BLaER1 treated with 17β-estradiol and CSF1 and Interleukin-3, amounts not matched to agents 10 nM and 100 nM (cell line): ENCODE results near the gene SCP2.

Experiments used
- H3K27ac ChIP-seq, 11 experiments: shearing (Covaris generic); formaldehyde crosslinking; 2 replicates each; pipeline ENCODE4 v1.8.1; 2022
- H3K27me3 ChIP-seq, 11 experiments: shearing (Covaris generic); formaldehyde crosslinking; 2 replicates each; pipeline ENCODE4 v1.8.1; 2022
- H3K36me3 ChIP-seq, 11 experiments: shearing (Covaris generic); formaldehyde crosslinking; 2 replicates each; pipeline ENCODE4 v1.8.1; 2022
- H3K4me1 ChIP-seq, 10 experiments: shearing (Covaris generic); formaldehyde crosslinking; 2 replicates each; pipeline ENCODE4 v1.8.1; 2022
- H3K4me2 ChIP-seq, 11 experiments: shearing (Covaris generic); formaldehyde crosslinking; 2 replicates each; pipeline ENCODE4 v1.8.1; 2022
- H3K4me3 ChIP-seq, 10 experiments: shearing (Covaris generic); formaldehyde crosslinking; 2 replicates each; pipeline ENCODE4 v1.8.1; 2022
- H3K9ac ChIP-seq, 11 experiments: shearing (Covaris generic); formaldehyde crosslinking; 2 replicates each; pipeline ENCODE4 v1.8.1; 2022
- H3K9me3 ChIP-seq, 11 experiments: shearing (Covaris generic); formaldehyde crosslinking; replicated peaks in 1 of 11; 2 replicates each; pipeline ENCODE4 v1.8.1; 2022
- H4K20me1 ChIP-seq, 11 experiments: shearing (Covaris generic); formaldehyde crosslinking; 2 replicates each; pipeline ENCODE4 v1.8.1; 2022
- Cebpa-rat ChIP-seq, 11 experiments: shearing (Covaris generic); IDR thresholded peaks; 2 replicates each; pipeline ENCODE4 v1.8.1; 2022

SCP2 gene

DNA sequence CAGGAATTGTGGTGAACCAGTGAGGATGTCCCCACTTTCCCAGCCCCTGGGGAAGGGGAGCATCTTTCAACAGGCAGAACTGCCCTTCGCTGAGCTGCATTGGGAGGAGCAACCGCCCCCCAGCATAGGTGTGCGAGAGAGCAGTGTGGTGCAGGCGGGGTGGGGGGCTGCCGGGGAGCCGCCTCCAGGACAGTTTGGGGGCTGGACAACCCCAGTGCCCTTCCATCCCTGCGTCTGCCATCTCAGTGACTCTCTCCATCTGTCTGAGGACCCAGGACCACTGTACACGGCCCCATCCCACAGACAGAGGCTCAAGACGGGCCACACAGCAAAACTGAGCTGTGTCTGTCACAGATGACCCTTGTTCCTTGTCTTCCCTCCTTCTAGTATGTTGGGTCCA, 149.1 kb downstream of the SCP2 start:
- Histone ChIP-seq H3K4me3 (no peak overlapping the region), H3K36me3 (no peaks in the 10 kb centered on the region), H3K4me2 (no peak overlapping the region), H3K9me3 (no peaks in the 10 kb centered on the region), H3K27ac (no peak overlapping the region), H3K27me3 (no peaks in the 10 kb centered on the region), H3K9ac (no peak overlapping the region), H4K20me1 (0 out of 22 replicates have a peak, but pooled peaks cover 0 to 8% (median 0%) of the 10 kb centered on the region in 11 experiments), H3K4me1 (no peaks in the 10 kb centered on the region)
- TF ChIP-seq Cebpa-rat (IDR thresholded peaks at IDR 0.05): no peak

DNA sequence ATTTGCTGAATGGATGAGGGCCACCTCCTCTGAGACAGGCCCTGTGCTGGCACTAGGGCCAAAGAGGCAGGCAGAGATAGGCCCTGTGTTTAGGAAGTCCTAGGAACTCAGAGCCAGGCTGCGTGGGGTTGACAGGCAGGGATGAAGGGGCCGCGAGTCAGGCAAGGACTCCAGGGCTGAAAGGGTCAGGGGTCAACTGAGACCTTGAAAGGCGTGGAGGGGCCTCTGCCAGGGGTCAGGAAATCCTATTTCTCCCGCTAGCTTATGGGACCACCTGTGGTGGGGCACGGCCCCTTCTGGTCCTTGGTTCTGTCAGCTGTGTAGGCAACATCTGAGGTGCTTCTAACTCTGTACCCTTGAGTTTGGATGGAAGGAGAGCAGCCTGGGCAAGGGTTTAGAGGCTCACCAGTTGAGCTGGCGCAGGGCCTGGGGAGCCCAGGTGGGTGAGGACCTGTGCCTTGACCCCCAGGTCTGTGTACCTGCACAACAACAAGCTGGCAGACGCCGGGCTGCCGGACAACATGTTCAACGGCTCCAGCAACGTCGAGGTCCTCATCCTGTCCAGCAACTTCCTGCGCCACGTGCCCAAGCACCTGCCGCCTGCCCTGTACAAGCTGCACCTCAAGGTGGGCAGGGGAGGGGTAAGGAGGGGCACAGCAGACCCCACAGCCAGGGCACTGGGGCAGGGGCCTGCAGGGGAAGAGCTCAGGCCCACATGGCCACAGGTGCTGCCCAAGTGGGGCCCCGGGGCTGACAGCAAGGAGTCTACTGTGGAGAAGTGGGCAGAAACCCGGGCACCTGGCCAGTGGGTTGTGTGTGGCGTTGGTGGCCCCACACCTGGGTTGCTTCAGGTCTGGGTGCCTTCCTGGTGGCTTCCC, 149.9 kb downstream of the SCP2 start:
- H3K4me1 ChIP-seq: no peaks in the 10 kb centered on the region
- H3K9ac ChIP-seq: no peak overlapping the region
- 0 out of 22 replicates have a peak, but pooled peaks cover 0 to 8% (median 0%) of the 10 kb centered on the region in 11 experiments for H4K20me1 ChIP-seq
- no peaks in the 10 kb centered on the region for H3K36me3 ChIP-seq
- no peak overlapping the region for H3K4me3 ChIP-seq
- no peaks in the 10 kb centered on the region for H3K27me3 ChIP-seq
- TF ChIP-seq Cebpa-rat (IDR thresholded peaks at IDR 0.05): no peak
- no peak overlapping the region for H3K27ac ChIP-seq
- no peaks in the 10 kb centered on the region for H3K9me3 ChIP-seq
- H3K4me2 ChIP-seq: no peak overlapping the region

DNA sequence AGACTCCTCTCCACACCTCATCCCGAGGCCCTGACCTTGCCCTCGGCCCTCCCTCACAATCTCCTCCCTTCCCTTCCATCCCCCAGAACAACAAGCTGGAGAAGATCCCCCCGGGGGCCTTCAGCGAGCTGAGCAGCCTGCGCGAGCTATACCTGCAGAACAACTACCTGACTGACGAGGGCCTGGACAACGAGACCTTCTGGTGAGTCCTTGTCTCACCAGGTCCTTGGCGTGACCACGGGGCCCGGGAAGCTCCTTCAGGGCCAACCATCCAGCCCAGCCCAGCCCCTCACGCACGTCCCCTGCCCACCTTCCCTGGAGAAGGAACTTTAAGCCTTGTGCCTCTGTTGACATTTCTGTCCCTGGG, 150.5 kb downstream of the SCP2 start:
- no peak overlapping the region for H3K4me2 ChIP-seq
- H3K4me3 ChIP-seq: no peak overlapping the region
- TF ChIP-seq Cebpa-rat (IDR thresholded peaks at IDR 0.05): no peak
- 0 out of 22 replicates have a peak, but pooled peaks cover 0 to 8% (median 0%) of the 10 kb centered on the region in 11 experiments for H4K20me1 ChIP-seq
- H3K9me3 ChIP-seq: no peaks in the 10 kb centered on the region
- no peaks in the 10 kb centered on the region for H3K27me3 ChIP-seq
- no peak overlapping the region for H3K27ac ChIP-seq
- H3K9ac ChIP-seq: no peak overlapping the region
- H3K36me3 ChIP-seq: no peaks in the 10 kb centered on the region
- H3K4me1 ChIP-seq: peaks cover 0 to 4% (median under 1%) of the 10 kb centered on the region in 10 experiments; a peak in 5 of 20 replicates

DNA sequence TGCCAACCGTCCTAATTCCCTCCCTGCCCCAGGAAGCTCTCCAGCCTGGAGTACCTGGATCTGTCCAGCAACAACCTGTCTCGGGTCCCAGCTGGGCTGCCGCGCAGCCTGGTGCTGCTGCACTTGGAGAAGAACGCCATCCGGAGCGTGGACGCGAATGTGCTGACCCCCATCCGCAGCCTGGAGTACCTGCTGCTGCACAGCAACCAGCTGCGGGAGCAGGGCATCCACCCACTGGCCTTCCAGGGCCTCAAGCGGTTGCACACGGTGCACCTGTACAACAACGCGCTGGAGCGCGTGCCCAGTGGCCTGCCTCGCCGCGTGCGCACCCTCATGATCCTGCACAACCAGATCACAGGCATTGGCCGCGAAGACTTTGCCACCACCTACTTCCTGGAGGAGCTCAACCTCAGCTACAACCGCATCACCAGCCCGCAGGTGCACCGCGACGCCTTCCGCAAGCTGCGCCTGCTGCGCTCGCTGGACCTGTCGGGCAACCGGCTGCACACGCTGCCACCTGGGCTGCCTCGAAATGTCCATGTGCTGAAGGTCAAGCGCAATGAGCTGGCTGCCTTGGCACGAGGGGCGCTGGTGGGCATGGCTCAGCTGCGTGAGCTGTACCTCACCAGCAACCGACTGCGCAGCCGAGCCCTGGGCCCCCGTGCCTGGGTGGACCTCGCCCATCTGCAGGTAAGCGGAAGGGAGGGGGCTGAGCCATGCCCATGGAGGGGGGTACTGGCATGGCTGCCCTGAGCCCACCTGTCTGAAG, 151.4 kb downstream of the SCP2 start:
- Histone ChIP-seq H3K36me3 (no peaks in the 10 kb centered on the region), H3K4me3 (no peak overlapping the region), H3K9ac (no peak overlapping the region), H4K20me1 (0 out of 22 replicates have a peak, but pooled peaks cover 0 to 8% (median 0%) of the 10 kb centered on the region in 11 experiments), H3K4me2 (no peak overlapping the region), H3K27ac (no peak overlapping the region), H3K4me1 (peaks cover 0 to 13% (median 10%) of the 10 kb centered on the region in 10 experiments; a peak in 15 of 20 replicates), H3K27me3 (no peaks in the 10 kb centered on the region), H3K9me3 (no peaks in the 10 kb centered on the region)
- no peak for TF ChIP-seq Cebpa-rat (IDR thresholded peaks at IDR 0.05)

DNA sequence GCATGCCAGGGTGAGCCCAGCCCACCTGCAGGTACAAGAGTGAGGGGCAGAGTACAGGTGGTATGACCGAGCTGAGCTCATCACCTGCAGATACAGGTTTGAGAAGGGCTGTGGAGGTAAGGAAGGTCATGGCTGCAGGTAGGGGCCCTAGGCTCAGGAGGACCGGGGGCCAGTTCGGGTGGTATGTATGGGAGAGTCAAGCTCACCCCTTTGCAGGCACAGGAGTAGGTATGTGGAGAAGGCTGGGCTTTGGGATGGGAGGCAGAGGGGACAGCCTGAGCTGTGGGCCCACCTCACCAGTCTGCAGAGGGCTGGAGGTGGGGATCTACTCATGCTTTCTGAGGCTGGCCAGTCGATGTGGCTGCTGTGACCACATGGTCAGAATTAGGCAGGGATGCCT, 152.2 kb downstream of the SCP2 start:
- no peak for TF ChIP-seq Cebpa-rat (IDR thresholded peaks at IDR 0.05)
- Histone ChIP-seq H3K4me1 (peaks cover 0 to 16% (median 13%) of the 10 kb centered on the region in 10 experiments; a peak in 15 of 20 replicates), H3K27me3 (no peaks in the 10 kb centered on the region)

DNA sequence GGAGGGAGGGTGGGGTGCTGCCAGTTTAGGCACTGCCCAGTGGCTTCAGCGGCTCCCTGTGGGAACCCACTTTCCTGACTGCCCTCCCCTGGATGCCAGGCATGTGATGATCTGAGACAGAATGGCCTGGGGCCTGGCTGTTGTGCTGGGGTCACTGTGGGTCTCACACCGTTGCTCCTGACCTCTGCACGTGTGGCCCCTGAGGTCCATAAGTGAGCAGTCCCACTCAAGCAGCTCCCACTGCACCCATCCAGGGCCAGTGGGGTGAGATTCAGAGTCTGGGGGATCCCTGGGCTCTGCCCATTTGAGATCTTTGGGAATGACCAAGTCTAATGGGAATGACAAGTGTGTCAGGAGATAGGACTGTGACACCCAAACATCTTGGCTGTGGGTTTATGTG, 153.0 kb downstream of the SCP2 start:
- no peaks in the 10 kb centered on the region for H3K9me3 ChIP-seq
- TF ChIP-seq Cebpa-rat (IDR thresholded peaks at IDR 0.05): no peak
- H3K27ac ChIP-seq: no peak overlapping the region
- H3K36me3 ChIP-seq: no peaks in the 10 kb centered on the region
- no peak overlapping the region for H3K4me2 ChIP-seq
- H3K4me1 ChIP-seq: peaks cover 0 to 16% (median 13%) of the 10 kb centered on the region in 10 experiments; a peak in 15 of 20 replicates
- no peaks in the 10 kb centered on the region for H3K27me3 ChIP-seq
- H3K9ac ChIP-seq: no peak overlapping the region
- no peak overlapping the region for H3K4me3 ChIP-seq
- H4K20me1 ChIP-seq: 0 out of 22 replicates have a peak, but pooled peaks cover 0 to 8% (median 0%) of the 10 kb centered on the region in 11 experiments

More for the DNA sequence above, 152.2 kb downstream of the SCP2 start:
- no peak overlapping the region for H3K9ac ChIP-seq
- H4K20me1 ChIP-seq: 0 out of 22 replicates have a peak, but pooled peaks cover 0 to 8% (median 0%) of the 10 kb centered on the region in 11 experiments
- H3K36me3 ChIP-seq: no peaks in the 10 kb centered on the region
- H3K27ac ChIP-seq: no peak overlapping the region
- no peaks in the 10 kb centered on the region for H3K9me3 ChIP-seq
- no peak overlapping the region for H3K4me2 ChIP-seq
- no peak overlapping the region for H3K4me3 ChIP-seq

DNA sequence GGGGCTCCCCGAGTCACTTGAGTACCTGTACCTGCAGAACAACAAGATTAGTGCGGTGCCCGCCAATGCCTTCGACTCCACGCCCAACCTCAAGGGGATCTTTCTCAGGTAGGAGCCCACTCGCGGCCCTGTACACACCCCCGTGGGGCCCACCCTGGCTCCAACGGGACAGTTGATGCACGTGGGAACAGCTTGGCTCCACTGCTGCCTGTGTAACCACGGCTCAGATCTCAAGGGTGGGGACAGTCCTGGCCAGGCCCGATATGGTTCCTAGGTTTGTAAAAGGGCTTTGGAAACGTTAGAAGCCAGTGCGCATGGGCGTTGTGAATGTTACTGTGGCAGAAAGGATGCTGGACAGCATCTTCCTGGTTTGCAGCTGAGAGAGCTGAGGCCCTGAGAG, 153.7 kb downstream of the SCP2 start:
- Histone ChIP-seq H3K27ac (no peak overlapping the region), H4K20me1 (0 out of 22 replicates have a peak, but pooled peaks cover 0 to 8% (median 0%) of the 10 kb centered on the region in 11 experiments), H3K4me1 (peaks cover 0 to 16% (median 13%) of the 10 kb centered on the region in 10 experiments; a peak in 15 of 20 replicates), H3K9me3 (no peaks in the 10 kb centered on the region), H3K4me3 (no peak overlapping the region), H3K9ac (no peak overlapping the region), H3K36me3 (no peaks in the 10 kb centered on the region), H3K27me3 (no peaks in the 10 kb centered on the region), H3K4me2 (no peak overlapping the region)
- TF ChIP-seq Cebpa-rat (IDR thresholded peaks at IDR 0.05): no peak

DNA sequence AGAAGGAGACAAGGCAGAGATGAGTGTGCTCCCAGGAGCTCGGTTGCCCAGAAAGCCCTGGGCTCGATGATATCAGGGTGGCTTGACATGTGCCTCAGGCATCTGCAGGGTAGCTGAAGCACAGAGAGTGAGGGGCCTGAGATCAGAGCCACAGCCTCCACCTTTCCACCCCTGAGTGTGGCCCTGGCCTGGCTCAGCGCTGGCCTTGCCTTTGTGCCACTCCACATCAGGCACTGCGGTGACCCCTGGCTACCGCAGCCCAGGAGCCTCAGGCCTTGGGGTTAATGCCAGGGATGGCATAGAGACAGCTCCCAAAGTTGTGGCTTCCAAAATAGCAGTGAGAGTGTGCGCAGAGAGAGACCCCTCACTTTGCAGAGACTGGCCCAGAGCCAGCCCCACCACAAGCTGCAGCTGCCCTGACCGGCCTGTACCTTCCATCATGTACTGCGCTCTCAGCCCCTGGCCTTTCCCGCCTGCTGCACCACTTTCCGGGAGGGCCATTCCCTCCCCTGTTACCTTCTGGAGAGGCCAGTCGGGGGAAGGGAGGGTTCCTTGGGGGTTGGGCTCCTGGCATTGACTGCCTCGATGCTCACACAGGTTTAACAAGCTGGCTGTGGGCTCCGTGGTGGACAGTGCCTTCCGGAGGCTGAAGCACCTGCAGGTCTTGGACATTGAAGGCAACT, 154.4 kb downstream of the SCP2 start:
- Histone ChIP-seq H3K4me3 (no peak overlapping the region), H4K20me1 (0 out of 22 replicates have a peak, but pooled peaks cover 0 to 8% (median 0%) of the 10 kb centered on the region in 11 experiments), H3K27ac (no peak overlapping the region), H3K36me3 (no peaks in the 10 kb centered on the region), H3K9me3 (no peaks in the 10 kb centered on the region), H3K4me2 (no peak overlapping the region), H3K9ac (no peak overlapping the region), H3K27me3 (no peaks in the 10 kb centered on the region), H3K4me1 (peaks cover 0 to 16% (median 13%) of the 10 kb centered on the region in 10 experiments; a peak in 15 of 20 replicates)
- no peak for TF ChIP-seq Cebpa-rat (IDR thresholded peaks at IDR 0.05)
